GM18498 (cell line): ENCODE measurements around the gene ZC3H8.
"Not testable (repeated sequence)": the region's sequence is repeated elsewhere in the genome, so short reads cannot be mapped to it uniquely, and the experiment has no call there.

ENCODE experiments used
- ATAC-seq: cut with Tn5 transposase; IDR thresholded peaks from one replicate; pipeline ENCODE4 v1.9.1; 2021; ENCODE audit warnings: mild to moderate bottlenecking, moderate library complexity; ENCODE audit not compliant: unreplicated experiment

Gene ZC3H8

DNA sequence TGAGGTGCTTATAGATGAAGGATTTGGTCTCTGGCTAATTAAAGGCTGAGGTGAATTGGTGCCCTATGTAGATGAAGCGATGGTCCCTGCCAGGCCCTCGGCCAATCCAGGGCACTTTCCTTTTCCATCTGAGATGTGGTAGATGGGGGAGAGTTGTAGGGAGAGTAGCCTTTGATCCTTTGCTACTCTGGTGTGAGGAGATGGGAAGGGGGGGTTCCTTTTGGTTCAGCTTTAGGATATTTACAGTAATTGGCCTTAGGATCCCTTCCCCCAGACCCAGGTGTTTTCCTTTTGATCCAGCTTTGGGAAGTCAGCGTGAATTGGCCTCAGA lies 5.4 kb upstream of the ZC3H8 start:
- no peak for ATAC-seq

DNA sequence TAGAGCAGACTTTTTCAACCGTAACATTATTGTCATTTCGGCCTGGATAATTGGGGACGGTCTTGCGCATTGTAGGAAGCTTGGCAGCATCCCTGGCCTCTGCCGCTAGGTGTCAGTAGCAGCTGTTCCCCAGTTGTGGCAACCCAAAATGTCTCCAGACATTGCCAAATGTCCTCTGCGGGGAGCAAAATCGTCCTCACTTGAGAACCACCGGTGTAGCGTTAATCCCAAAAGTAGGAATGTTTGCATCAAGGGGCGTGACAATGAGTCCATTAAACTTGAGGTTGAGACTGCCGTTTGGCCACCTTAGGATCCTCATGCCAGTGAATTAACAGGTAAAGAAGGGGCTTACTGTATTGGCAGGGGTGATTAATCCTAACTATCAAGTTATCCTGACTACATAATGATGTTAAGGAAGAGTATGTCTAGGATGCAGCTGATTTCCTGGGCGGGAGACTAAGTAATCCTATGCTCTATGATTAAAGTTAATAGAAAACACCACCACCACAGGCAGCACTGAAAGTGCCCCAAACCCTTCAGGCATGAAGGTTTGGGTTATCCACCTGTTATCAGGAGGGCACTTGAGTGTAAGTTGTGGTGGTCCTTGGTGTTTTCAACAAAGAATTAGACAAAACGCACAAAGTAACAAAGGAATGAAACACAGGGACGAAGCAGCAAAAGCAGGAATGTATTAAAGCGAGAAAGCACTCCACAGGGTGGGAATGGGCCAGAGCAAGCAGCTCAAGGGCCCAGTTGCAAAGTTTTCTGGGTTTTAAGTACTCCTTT lies 4.9 kb upstream of the ZC3H8 start:
- peak; percentile 45 for ATAC-seq

DNA sequence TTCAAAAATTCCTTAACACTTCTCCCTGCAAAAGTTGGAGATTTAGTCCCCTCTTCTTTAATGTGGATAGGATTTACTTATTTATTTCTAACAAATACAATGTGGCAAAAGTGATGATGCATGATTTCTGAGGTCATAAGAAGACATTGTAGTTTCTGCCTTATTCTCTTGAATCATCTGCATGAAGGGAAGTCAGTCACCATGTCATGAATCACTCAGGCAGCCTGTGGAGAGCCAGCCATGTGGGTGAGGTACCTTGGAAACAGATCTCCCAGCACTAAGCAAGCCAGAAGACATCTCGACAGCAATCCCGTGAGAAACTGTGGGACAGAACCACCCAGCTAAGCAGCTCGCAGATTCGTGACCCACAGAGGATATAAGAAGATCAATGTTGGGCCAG lies 2.7 kb upstream of the ZC3H8 start:
- ATAC-seq, result no peak

DNA sequence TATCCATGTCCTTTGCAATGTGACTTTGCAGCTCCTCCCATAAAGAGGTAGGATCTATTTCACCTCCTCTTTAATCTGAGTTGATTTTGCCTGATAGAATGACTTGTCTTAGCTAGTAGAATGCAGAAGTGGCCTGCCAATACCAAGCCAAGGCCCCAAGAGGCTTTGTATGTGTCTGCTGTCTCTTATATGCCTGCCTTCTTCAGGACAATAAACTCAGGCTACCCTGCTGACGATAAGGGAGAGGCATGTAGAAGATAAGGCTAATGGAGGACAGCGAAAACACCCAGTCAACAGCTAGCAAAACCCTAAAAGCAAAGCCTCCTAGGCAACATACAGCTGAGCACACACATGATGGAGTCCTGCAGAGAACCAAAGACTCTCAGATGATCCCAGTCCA lies 1.8 kb upstream of the ZC3H8 start:
- no peak for ATAC-seq

DNA sequence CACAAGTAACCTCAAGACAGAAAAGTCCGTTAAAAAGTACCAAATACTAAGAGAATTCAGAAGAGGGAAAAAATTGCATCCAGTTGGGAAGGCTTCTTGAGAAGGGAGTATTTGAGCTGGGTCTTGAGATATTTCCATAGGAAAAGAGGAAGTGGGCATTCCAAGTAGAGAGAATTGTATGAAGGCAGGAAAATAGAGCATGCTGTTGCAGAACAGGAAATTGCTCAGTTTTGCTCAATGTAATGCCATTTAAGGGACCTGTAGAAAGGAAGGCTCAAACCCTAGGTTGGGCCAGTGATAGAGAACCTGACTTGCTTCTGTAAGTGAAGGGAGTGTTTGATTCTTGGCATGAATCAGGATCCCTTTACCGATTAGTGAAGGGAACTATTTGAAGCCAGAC lies 1.0 kb upstream of the ZC3H8 start:
- no peak for ATAC-seq

DNA sequence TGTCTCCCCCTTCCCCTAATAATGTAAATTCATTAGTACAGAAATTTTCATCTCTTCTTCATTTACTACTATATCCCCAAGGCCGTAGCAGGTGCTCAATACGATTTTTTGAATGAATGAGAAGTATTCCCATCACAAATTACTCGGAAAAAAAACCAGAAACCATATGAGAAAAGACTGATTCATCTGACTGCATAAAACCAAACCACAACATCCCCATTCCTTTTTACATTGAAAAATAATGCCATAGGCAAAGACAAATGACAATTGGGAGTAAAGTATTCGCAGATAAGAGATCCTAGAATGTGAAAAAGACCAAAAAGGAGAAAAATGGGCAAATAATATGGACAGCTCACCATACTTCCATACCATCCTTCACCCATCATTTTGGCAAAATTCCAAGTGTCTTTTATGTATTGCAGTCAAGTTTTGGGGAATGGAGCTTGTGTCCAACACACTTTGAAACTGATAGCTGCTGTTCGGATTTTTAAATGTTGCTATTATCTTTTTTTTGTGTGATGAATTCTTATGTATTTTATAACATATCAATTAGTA lies 1.5 kb downstream of the ZC3H8 start:
- ATAC-seq, result no peak

DNA sequence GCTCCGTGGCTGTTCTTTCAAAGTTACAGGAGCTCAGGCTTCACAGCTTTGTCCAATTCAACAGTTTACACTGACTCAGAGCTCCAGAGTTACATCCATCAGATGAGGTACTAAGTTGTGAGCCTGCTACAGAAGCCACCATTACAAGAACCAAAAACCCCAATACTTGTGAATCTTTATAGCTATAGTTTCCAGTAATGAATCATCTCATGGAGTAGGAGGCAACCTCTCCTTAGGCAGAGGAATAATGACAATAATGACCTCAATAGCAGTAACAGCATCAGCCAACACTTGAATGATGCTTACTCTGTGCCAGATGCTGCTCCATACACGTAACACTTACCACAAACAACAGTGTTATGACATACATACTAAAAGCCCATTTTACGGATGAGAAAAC lies 3.6 kb downstream of the ZC3H8 start:
- no peak for ATAC-seq

DNA sequence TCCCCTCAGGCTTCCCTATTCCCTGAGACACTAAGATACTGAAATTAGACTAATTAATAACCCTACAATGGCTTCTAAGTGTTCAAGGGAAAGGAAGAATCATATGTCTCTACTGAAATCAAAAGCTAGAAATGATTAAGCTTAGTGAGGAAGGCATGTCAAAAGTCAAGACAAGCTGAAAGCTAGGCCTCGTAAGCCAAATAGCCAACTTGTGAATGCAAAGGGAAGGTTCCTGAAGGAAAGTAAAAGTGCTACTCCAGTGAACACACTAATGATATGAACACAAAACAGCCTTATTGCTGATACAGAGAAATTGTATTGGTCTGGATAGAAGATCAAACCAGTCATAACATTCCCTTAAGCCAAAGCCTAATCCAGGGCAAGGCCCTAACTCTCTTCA lies 10.0 kb downstream of the ZC3H8 start:
- ATAC-seq, result no peak

DNA sequence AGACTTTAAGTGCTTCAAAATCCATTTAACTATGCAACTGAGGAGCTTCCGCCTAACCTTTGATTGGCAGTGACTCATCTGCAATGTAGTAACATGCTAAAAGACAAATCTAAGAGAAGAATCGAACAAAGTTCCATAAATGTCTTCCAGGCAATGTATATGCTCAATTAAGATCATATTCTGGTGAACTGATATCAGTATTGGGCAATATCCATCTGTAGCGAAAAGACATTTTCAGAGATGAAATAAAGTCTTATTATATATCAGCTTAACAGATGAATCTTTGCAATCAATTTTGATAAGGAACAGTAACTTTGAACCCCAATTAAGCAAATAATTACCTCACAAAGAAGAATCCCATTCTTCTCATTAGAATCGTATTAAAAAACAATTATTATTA lies 11.6 kb downstream of the ZC3H8 start:
- no peak for ATAC-seq

DNA sequence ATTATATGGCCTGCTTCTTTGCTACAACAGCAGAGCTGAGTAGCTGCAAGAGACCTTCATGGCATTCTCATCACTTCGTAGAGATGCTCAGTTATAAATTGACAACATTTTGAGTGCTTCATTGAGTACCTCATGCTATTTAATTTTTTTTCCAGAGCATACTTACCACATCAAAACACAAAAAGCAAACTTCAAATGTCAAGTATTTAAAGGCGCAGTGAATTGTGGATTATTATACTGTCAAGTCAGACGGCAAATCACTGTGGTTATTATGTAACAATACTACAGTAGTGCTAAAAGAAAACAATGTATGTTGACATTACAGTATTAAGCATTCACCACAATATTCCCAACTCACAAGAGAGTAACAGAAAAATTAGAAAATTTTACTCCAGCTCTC lies 12.5 kb downstream of the ZC3H8 start:
- no peak for ATAC-seq

DNA sequence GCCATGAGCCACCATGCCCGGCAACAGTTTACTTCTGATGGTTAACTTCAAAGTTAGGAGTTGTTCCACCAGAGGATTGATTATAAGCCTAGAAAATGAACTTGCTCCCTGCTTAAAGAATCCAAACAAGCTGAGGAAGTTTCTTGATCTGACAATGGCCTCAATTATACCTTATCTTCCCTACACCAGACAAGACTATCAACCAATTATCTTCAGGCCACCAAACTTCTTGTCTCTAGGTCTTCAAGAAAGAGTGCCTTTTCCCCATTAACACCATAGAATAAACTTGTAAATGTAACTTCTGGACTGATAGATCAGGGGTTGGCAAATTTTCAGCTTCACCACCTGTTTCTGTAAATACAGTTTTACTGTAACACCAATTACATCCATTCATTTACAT lies 15.0 kb downstream of the ZC3H8 start:
- no peak for ATAC-seq

DNA sequence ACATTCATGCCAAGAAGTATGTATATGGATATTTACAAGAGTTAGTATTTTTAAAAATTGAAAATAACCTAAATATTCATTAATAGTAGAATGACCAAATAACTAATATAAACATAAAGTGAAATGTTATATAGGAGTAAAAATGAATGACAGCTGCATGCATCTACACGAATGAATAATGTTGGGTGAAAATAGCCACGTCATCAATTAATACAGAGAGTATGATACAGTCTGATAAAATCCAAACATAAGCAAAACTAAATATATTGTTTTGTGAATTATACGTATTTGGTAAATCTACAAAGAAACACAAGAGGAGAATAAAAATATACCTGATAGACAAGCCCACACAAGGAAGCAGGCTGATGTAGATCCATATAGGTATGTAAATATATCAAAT lies 24.5 kb downstream of the ZC3H8 start:
- no peak for ATAC-seq

DNA sequence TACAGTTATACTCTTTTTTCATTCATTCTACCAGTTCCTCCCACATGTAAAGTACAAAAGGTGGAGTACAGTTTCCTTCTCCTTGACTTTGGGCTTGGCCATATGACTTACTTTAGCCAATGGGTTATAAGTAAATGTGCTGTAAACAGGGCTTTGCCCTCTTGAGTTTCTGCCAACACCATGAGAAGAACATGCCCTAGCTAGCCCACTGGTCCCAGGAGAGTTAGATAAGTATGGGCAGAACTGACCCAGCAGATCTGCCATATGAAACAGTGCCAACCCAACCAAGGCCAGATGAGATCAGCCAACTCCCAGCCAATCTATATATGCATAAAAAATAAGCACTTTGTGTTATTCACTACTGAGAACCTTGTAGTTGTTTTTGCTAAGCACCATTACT lies 25.5 kb downstream of the ZC3H8 start:
- ATAC-seq, result no peak

DNA sequence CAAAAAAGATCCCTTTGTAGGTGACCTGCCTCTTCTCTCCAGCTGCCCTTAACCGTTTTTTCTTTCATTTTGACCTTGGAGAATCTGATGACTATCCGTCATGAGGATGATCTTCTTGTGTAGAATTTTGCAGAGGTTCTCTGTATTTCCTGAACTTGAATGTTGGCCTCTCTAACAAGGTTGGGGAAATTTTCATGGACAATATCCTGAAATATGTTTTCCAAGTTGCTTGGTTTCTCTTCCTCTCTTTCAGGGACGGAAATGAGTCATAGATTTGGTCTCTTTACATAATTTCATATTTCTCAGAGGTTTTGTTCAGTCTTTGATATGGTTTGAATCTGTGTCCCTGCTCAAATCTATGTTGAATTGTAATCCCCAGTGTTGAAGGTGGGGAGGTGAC lies 34.0 kb downstream of the ZC3H8 start:
- ATAC-seq, result no peak

DNA sequence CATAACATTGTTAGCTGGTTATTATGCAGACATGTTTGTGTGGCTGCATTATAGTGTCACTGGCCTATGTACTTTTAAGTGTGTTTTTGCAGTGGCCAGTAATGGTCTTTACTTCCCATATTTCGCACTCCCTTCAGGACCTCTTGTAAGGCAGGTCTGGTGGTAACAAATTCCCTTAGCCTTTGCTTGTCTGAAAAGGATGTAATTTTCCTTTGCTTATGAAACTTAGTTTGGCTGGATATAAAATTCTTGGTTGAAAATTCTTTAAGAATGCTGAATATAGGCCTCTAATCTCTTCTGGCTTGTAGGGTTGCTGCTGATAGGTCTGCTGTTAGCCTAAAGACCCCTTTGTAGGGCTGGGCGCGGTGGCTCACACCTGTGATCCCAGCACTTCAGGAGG lies 34.7 kb downstream of the ZC3H8 start:
- ATAC-seq, result no peak

DNA sequence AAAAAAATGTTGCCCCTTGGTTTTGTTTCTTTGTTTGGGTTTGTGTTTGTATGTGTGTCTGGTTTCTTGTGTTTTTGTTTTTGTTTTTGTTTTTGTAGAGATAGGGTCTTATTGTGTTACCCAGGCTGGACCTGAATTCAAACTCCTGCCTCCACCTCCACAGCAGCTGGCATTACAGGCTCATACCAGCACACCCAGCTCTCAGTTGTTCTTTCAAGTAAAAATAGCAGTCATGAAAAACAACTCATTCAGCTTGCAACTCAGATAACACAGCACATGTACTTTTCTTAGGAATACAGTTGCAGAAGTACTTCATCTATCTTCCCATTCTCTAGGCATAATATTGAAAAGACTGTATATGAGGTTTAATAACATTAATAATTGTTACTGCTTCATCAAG lies 37.0 kb downstream of the ZC3H8 start:
- ATAC-seq, result no peak

DNA sequence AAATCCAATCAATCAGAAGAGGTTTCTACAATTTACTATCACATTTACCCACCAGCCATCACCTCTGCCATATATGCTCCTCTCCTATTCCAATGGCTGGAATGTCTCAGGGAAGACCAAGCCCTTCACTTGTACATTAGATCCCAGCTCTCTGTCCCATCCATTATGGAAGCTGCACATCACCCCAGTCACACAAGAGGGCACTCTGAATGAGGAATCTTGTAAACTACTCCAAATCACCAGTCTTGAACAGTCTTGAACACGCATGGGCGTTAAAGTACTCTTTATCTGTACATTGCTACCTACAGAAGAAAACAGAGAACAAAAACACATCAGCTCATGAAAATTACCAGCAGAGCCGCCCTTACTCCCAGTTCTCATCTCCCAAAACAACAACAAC lies 38.7 kb downstream of the ZC3H8 start:
- ATAC-seq, result no peak

DNA sequence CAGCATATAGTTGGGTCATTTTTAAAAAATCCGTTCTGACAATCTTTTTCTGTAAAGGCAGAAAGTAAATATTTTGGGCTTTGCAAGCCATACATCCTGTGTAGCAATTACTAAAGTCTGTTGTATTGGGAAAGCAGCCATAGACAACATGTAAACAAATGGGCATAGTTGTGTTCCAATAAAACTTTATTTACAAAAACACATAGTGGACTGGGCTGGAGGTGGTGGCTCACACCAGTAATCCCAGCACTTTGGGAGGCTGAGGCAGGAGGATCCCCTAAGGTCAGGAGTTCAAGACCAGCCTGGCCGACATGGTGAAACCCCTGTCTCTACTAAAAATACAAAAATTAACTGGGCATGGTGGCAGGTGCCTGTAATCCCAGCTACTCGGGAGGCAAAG lies 46.9 kb downstream of the ZC3H8 start:
- not testable (repeated sequence) for ATAC-seq

DNA sequence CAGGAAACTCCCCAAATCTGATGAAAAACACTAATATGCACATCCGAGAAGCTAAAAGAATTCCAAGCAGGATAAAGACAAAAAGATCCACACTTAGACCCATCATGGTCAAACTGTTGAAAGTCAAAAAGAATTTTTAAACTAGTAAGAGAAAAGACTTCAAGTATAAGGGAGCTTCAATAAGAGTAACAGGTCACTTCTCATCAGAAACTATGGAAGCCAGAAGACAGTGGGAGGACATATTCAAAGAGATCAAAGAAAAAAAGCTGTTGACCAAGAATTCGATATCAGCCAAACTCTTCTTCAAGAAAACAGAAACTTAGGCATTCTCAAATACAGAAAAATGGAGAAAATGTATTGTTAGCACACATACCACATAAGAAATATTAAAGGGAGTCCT lies 50.4 kb downstream of the ZC3H8 start:
- no peak for ATAC-seq

DNA sequence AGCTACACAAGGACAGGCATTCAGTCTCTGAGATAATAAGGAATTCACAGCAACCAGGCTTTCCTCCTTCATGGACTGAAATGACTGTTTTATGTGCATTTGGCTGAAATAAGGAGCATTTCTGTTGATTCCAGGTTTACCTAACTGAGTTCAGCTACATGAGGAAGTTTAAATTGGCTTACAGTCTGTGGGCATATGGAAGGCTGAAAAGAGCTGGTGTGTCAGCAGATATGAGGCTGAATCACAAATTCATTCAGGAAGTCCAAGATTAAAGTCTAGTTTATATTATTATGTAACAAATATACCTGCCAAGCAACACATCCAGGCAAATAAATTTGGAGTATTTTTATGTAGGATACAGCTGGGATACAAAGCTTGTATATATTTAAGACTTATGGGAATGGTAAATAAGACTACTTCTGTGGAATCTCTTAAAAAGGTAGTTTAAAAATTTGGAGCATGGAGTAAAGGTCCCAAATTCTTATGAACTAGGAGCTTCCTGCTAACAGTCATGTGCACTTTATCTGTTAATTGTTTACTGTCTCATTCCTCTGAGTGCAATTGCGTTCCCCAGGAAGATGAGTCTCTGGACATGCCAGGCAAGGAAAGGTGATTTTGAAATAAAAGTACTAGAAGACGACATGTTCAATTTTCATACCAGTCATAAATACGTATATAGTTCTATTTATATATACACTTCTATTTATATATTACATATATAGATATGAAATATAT lies 53.0 kb downstream of the ZC3H8 start:
- ATAC-seq, result no peak

DNA sequence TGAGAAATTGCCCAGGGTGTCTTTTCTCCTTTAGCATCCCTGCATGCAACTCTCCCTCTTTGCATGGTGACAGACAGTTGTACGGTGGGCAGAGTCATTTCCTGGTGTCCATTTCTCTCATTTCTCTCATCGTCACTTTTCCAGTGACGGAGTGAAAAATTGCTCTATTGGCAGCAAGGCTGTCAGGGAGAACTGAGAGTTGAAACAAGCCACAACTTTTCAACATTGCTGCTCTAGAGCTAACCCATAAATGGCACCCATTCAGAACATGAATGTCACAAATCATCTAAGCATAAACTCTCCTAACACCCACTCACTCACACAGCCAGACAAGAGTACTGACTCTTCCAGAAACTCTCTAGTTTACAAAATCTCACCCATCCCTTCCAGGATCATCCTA lies 55.7 kb downstream of the ZC3H8 start:
- no peak for ATAC-seq

DNA sequence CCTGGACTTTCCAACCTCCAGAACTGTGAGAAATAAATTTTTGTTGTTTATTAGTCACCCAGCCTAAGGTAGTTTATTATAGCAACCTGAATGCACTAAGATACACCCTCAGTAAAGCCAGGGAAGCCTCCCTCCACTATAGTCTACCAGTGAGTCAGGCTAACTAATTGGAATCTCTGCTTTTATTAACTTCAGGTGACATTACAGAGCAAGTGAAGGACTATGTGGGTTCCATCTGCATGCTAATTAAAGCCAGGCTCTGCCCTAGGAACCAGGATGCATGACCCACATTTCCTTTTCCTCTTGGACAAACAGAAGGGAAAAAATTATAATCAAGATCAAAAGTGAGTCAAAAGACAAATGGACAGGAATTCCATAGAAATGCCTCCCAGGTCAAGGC lies 56.1 kb downstream of the ZC3H8 start:
- no peak for ATAC-seq

DNA sequence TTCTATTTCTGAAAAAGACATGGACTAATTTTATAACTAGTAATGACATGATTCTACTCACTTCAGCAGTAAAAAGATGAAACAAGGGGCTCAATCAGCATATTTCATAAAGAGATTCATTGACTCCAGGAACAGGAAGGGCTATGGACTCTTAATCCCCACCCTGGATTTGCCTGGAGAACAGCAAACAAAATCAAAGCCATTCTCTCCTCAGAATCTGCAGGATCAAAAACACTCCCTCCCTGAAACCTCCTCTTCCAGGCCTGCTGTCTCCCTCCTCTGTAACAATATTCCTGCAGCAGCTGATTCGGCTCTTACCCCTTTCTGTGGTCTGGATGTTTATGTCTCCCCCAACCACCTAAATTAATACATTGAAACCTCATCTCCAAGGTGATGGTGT lies 57.0 kb downstream of the ZC3H8 start:
- ATAC-seq, result no peak
